ENCODE results near the gene PADI4. TPM values are rescaled to one million over a fixed set of nuclear protein-coding genes. Genes with fewer than 3 reads are reported as not detected.

The PADI4 gene
- polyA plus RNA-seq, 4 donors: 0.03 to 0.24 TPM; not detected in 2

DNA sequence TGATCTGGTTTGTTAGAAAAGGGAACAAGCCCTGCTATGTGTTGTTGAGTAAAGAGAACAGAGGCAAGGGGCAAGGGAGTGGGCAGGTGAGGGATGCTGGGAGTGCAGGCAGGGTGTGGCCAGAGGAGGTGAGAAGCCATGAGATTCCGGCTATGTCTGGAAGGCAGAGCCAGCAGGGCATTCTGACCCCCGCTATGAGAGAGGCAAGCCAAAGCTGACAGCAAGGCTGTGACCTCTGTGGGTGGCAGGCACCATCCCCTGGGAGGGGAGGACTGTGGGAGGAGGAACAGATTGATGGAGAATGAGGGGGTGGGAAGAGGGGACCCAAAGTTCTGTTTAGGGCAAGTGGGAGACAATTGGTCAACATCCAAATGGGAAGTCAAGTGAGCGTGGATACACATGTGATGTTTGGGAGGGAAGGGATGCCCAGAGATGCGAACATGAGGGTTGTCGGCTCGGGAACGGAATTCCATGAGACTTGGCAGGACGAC is 44.5 kb downstream of the PADI4 start:
- no peaks in the 10 kb centered on the region for H3K4me1 ChIP-seq (ENCODE audit: control insufficient read depth in 3 of 3, insufficient read depth in 2 of 3, low read depth in 1 of 3, low read length in 2 of 3)
- no peaks in the 10 kb centered on the region for H3K9me3 ChIP-seq (ENCODE audit: control insufficient read depth in 2 of 2, insufficient read depth in 1 of 2, low read depth in 1 of 2, low read length in 1 of 2)
- DNase-seq: no peak
- peaks cover 0 to 4% (median 2%) of the 10 kb centered on the region in 3 donors for H3K27me3 ChIP-seq (ENCODE audit: control insufficient read depth in 3 of 3, insufficient read depth in 3 of 3, low read length in 3 of 3)
- 67 to 71% (median 68%) methylated on average over 8 of the region's 8 CpGs for WGBS, 3 donors
- no peaks in the 10 kb centered on the region for H3K36me3 ChIP-seq (ENCODE audit: control insufficient read depth in 3 of 3, insufficient read depth in 2 of 3, low read depth in 1 of 3, low read length in 3 of 3)
- H3K27ac ChIP-seq (ENCODE audit: low read depth in 1 of 3, low read length in 2 of 3): no peak overlapping the region
- no peak overlapping the region for H3K4me3 ChIP-seq (ENCODE audit: low read depth in 1 of 3, low read length in 3 of 3)
- no peak for FAIRE-seq

GRCh38 chr1:17355898-17356297 is 47.9 kb downstream of the PADI4 start:
- no peak for FAIRE-seq
- Histone ChIP-seq H3K4me3 (ENCODE audit: low read depth in 1 of 3, low read length in 3 of 3) (no peak overlapping the region), H3K36me3 (ENCODE audit: control insufficient read depth in 3 of 3, insufficient read depth in 2 of 3, low read depth in 1 of 3, low read length in 3 of 3) (no peaks in the 10 kb centered on the region), H3K4me1 (ENCODE audit: control insufficient read depth in 3 of 3, insufficient read depth in 2 of 3, low read depth in 1 of 3, low read length in 2 of 3) (no peaks in the 10 kb centered on the region), H3K9me3 (ENCODE audit: control insufficient read depth in 2 of 2, insufficient read depth in 1 of 2, low read depth in 1 of 2, low read length in 1 of 2) (no peaks in the 10 kb centered on the region), H3K27ac (ENCODE audit: low read depth in 1 of 3, low read length in 2 of 3) (no peak overlapping the region), H3K27me3 (ENCODE audit: control insufficient read depth in 3 of 3, insufficient read depth in 3 of 3, low read length in 3 of 3) (peaks cover 0 to 2% (median 0%) of the 10 kb centered on the region in 3 donors)
- DNase-seq: no peak
- 39 to 45% (median 40%) methylated on average over 6 of the region's 6 CpGs for WGBS, 3 donors

- FAIRE-seq (no peak), DNase-seq (no peak)
- Histone ChIP-seq H3K27me3 (ENCODE audit: control insufficient read depth in 3 of 3, insufficient read depth in 3 of 3, low read length in 3 of 3) (peaks cover 0 to 2% (median 0%) of the 10 kb centered on the region in 3 donors), H3K27ac (ENCODE audit: low read depth in 1 of 3, low read length in 2 of 3) (no peak overlapping the region), H3K36me3 (ENCODE audit: control insufficient read depth in 3 of 3, insufficient read depth in 2 of 3, low read depth in 1 of 3, low read length in 3 of 3) (no peaks in the 10 kb centered on the region), H3K4me1 (ENCODE audit: control insufficient read depth in 3 of 3, insufficient read depth in 2 of 3, low read depth in 1 of 3, low read length in 2 of 3) (no peaks in the 10 kb centered on the region), H3K4me3 (ENCODE audit: low read depth in 1 of 3, low read length in 3 of 3) (no peak overlapping the region), H3K9me3 (ENCODE audit: control insufficient read depth in 2 of 2, insufficient read depth in 1 of 2, low read depth in 1 of 2, low read length in 1 of 2) (no peaks in the 10 kb centered on the region)
- 47 to 62% (median 53%) methylated on average over 11 to 12 of the region's 12 CpGs for WGBS, 3 donors
Observed at GRCh38 chr1:17356387-17357026, 48.5 kb downstream of the PADI4 start.

GRCh38 chr1:17358557-17358956 is 50.6 kb downstream of the PADI4 start:
- Histone ChIP-seq H3K9me3 (ENCODE audit: control insufficient read depth in 2 of 2, insufficient read depth in 1 of 2, low read depth in 1 of 2, low read length in 1 of 2) (no peaks in the 10 kb centered on the region), H3K27me3 (ENCODE audit: control insufficient read depth in 3 of 3, insufficient read depth in 3 of 3, low read length in 3 of 3) (no peaks in the 10 kb centered on the region), H3K27ac (ENCODE audit: low read depth in 1 of 3, low read length in 2 of 3) (no peak overlapping the region), H3K4me3 (ENCODE audit: low read depth in 1 of 3, low read length in 3 of 3) (no peak overlapping the region), H3K4me1 (ENCODE audit: control insufficient read depth in 3 of 3, insufficient read depth in 2 of 3, low read depth in 1 of 3, low read length in 2 of 3) (no peaks in the 10 kb centered on the region), H3K36me3 (ENCODE audit: control insufficient read depth in 3 of 3, insufficient read depth in 2 of 3, low read depth in 1 of 3, low read length in 3 of 3) (no peaks in the 10 kb centered on the region)
- FAIRE-seq: no peak
- WGBS, 3 donors: 65 to 83% (median 81%) methylated on average over 3 to 4 of the region's 4 CpGs
- DNase-seq: no peak

GRCh38 chr1:17359031-17359430 is 51.0 kb downstream of the PADI4 start:
- Histone ChIP-seq H3K4me3 (ENCODE audit: low read depth in 1 of 3, low read length in 3 of 3) (no peak overlapping the region), H3K9me3 (ENCODE audit: control insufficient read depth in 2 of 2, insufficient read depth in 1 of 2, low read depth in 1 of 2, low read length in 1 of 2) (no peaks in the 10 kb centered on the region), H3K27ac (ENCODE audit: low read depth in 1 of 3, low read length in 2 of 3) (no peak overlapping the region), H3K27me3 (ENCODE audit: control insufficient read depth in 3 of 3, insufficient read depth in 3 of 3, low read length in 3 of 3) (no peaks in the 10 kb centered on the region), H3K4me1 (ENCODE audit: control insufficient read depth in 3 of 3, insufficient read depth in 2 of 3, low read depth in 1 of 3, low read length in 2 of 3) (no peaks in the 10 kb centered on the region), H3K36me3 (ENCODE audit: control insufficient read depth in 3 of 3, insufficient read depth in 2 of 3, low read depth in 1 of 3, low read length in 3 of 3) (no peaks in the 10 kb centered on the region)
- WGBS, 3 donors: 45 to 51% (median 47%) methylated on average over 11 of the region's 11 CpGs
- no peak for FAIRE-seq
- DNase-seq: no peak

DNA sequence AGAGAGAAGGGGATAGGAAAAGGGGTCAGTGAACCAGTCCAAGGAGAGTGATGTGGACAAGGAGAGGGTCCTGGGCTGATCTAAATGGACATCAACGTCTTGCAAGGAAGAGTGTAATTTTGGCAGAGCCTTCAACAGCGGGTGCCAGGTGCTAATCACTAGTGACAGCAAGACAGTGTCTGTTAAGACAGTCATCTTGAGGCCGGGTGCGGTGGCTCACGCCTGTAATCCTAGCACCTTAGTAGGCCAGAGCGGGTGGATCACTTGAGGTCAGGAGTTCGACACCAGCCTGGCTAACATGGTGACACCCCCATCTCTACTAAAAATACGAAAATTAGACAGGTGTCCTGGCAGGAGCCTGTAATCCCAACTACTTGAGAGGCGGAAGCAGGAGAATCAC is 51.8 kb downstream of the PADI4 start:
- Histone ChIP-seq H3K9me3 (ENCODE audit: control insufficient read depth in 2 of 2, insufficient read depth in 1 of 2, low read depth in 1 of 2, low read length in 1 of 2) (no peaks in the 10 kb centered on the region), H3K36me3 (ENCODE audit: control insufficient read depth in 3 of 3, insufficient read depth in 2 of 3, low read depth in 1 of 3, low read length in 3 of 3) (no peaks in the 10 kb centered on the region), H3K4me1 (ENCODE audit: control insufficient read depth in 3 of 3, insufficient read depth in 2 of 3, low read depth in 1 of 3, low read length in 2 of 3) (no peaks in the 10 kb centered on the region), H3K4me3 (ENCODE audit: low read depth in 1 of 3, low read length in 3 of 3) (no peak overlapping the region), H3K27me3 (ENCODE audit: control insufficient read depth in 3 of 3, insufficient read depth in 3 of 3, low read length in 3 of 3) (no peaks in the 10 kb centered on the region), H3K27ac (ENCODE audit: low read depth in 1 of 3, low read length in 2 of 3) (no peak overlapping the region)
- FAIRE-seq: no peak
- DNase-seq: no peak
- 67 to 80% (median 72%) methylated on average over 9 of the region's 9 CpGs for WGBS, 3 donors

DNA sequence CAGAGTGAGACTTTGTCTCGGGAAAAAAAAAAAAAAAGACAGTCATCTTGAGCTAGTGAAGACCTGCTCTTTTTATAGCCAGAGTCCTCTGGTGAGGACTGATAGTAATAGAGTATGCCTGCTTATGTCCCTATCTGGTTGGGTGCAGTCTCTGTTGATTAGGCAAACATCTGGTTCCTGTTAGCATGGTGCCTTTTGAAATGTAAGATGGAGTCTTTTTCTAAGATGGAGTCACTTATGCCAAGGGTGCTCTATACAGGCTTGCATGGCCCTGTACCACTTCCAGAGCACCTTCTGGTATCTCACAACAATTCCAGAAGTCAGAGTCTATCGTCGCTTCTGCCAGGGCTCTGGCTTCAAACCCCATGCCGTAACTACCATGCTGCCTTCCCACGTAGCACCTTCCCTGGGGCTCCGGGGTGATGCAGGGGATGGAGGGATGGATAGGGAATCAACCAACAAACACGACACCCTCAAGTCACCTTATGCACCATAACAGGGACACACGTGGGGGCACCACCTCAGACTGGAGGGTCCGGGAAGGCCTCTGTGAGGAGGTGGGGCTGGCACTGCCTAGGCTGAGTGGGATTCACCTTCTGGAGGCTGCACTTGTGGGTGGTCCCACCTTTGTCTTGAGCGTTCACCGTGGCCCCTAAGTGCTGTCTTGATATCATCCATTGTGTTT is 52.4 kb downstream of the PADI4 start:
- H3K27ac ChIP-seq (ENCODE audit: low read depth in 1 of 3, low read length in 2 of 3): no peak overlapping the region
- DNase-seq (no peak), FAIRE-seq (no peak)
- no peaks in the 10 kb centered on the region for H3K4me1 ChIP-seq (ENCODE audit: control insufficient read depth in 3 of 3, insufficient read depth in 2 of 3, low read depth in 1 of 3, low read length in 2 of 3)
- H3K9me3 ChIP-seq (ENCODE audit: control insufficient read depth in 2 of 2, insufficient read depth in 1 of 2, low read depth in 1 of 2, low read length in 1 of 2): no peaks in the 10 kb centered on the region
- no peaks in the 10 kb centered on the region for H3K27me3 ChIP-seq (ENCODE audit: control insufficient read depth in 3 of 3, insufficient read depth in 3 of 3, low read length in 3 of 3)
- WGBS, 3 donors: 74 to 86% (median 85%) methylated on average over 11 of the region's 11 CpGs
- no peak overlapping the region for H3K4me3 ChIP-seq (ENCODE audit: low read depth in 1 of 3, low read length in 3 of 3)
- no peaks in the 10 kb centered on the region for H3K36me3 ChIP-seq (ENCODE audit: control insufficient read depth in 3 of 3, insufficient read depth in 2 of 3, low read depth in 1 of 3, low read length in 3 of 3)

GRCh38 chr1:17361687-17362086 is 53.7 kb downstream of the PADI4 start:
- 56 to 67% (median 59%) methylated on average over 4 of the region's 4 CpGs for WGBS, 3 donors
- H3K27ac ChIP-seq (ENCODE audit: low read depth in 1 of 3, low read length in 2 of 3): no peak overlapping the region
- no peak overlapping the region for H3K4me3 ChIP-seq (ENCODE audit: low read depth in 1 of 3, low read length in 3 of 3)
- no peaks in the 10 kb centered on the region for H3K4me1 ChIP-seq (ENCODE audit: control insufficient read depth in 3 of 3, insufficient read depth in 2 of 3, low read depth in 1 of 3, low read length in 2 of 3)
- DNase-seq: no peak
- no peak for FAIRE-seq
- no peaks in the 10 kb centered on the region for H3K36me3 ChIP-seq (ENCODE audit: control insufficient read depth in 3 of 3, insufficient read depth in 2 of 3, low read depth in 1 of 3, low read length in 3 of 3)
- no peaks in the 10 kb centered on the region for H3K27me3 ChIP-seq (ENCODE audit: control insufficient read depth in 3 of 3, insufficient read depth in 3 of 3, low read length in 3 of 3)
- no peaks in the 10 kb centered on the region for H3K9me3 ChIP-seq (ENCODE audit: control insufficient read depth in 2 of 2, insufficient read depth in 1 of 2, low read depth in 1 of 2, low read length in 1 of 2)
